ENCODE measurements around the gene ROBO1.
"Not testable (repeated sequence)": the region's sequence is repeated elsewhere in the genome, so short reads cannot be mapped to it uniquely, and the experiment has no call there.

ROBO1 gene

DNA sequence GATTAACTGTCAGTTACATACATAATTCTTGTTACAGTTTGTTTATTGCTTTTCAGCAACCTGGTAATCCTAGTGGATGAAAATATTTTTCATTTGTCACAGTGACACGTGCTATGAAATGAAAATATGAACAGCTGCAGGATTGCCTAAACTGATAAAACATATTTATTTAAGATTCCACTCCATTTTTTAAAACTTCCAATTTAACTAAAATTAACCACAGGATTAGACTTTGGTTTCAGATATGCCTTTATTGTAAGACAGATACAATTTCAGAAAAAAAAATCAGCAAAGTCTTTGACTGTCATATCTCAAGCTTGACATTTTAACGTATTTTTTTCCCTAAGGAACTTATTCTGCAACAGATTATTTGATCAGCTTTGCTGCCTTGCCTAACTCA, 550.7 kb downstream of the ROBO1 start:
- no peak for DNase-seq

DNA sequence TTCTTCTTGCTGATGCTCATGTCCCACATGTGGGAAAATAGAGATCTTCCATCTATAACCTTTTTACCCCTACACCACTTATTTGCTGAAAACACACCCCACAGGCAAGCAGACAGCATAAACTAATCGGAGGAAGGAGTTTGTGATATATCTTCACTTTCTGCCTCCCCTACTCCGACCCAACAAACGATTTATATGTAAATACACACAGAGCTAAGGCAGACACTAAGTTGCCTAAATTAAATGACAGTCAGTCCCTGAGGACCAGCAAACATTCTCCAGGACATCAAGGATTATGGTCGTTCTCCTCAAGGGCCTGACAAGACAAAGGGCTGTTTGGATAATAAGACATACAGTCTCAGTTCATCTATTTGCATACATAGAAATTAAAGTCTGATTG, 552.5 kb downstream of the ROBO1 start:
- no peak for DNase-seq

DNA sequence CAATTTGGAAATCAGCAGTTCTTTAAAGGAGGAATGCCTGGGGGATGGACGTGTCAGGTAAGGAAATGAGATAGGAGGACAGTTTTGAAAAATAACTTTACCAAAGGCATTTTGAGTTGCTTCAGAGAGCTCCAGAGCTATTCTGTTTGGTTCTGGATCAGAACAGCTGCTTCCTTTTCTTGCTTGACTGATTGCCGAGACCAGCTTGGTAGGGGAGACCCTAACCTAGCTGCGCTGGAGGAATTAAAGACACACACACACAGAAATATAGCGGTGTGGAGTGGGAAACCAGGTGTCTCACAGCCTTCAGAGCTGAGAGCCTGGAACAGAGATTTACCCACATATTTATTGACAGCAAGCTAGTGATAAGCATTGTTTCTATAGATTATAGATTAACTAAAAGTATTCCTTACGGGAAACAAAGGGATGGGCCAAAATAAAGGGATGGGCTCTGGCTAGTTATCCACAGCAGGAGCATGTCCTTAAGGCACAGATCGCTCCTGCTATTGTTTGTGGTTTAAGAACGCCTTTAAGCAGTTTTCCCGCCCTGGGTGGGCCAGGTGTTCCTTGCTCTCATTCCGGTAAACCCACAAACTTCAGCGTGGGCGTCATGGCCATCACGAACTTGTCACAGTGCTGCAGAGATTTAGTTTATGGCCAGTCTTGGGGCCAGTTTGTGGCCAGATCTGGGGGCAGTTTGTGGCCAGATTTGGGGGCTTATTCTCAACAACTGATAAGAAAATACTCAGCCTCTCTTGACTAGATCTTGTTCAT, 556.0 kb downstream of the ROBO1 start:
- DNase-seq, result no peak

DNA sequence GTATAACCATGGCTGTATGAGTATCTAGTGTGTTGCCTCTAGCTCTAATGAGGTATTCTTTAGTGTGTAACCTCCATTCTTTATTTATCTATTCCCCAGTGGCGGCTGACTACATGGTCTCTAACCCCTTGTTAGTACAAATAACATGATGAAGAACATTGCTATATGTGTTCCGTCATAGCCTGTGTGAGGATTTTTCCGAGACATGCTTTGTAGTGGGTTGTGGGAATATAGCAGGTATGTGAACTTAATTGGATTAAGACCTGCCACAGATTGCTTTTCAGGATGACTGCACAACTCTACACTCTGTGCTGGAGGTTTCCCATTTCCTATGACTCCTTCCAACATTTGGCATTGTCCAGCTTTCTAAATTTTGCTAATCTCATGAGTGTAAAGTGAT, 563.4 kb downstream of the ROBO1 start:
- peak; percentile 80 for DNase-seq

DNA sequence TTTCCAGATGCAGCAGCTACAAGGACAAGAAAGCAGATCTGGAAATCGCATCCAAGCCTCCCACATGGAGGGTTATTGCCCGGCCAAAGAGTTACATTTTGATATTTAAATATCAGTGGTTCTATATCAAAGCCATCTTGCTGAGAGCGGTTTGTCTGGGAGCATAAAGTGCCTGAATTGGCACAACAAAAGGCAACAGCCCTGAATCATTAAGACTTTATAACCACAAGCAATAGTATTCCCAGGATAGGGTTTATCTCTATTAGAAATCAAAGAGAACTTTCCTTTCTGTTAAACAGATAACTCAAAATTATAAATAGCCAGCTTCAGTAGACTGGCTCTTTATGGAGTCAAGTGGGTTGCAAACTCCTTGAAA, 564.7 kb downstream of the ROBO1 start:
- no peak for DNase-seq

DNA sequence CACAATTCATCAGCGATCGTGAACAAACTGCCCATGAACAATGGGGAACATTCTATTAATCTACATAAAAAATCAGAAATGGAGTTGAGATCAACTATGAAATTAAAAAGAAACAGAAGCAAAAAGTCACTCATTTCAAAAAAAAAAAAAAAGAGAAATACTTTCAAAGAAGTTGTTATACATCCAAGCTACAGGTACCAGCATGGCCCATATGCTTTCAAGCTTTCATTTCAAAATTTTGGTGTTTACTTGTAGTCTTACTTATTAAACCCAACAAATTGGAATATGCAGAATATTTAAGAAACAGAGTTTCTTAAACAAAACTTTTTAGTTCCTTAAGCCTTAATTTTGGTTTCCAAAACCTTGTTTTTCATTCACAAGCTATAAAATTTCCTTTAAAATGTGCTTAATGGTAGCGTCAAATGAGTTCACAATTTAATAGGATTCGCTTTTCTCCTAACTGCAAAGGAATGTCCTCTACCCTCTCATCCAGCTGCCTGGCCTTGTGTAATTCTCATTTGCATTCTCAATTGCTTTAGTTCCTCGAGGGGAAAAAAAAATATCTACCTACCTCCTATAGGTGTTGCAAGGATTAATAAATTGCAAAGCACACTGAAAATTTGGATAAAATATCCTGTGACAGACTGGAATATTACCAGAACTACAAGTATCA, 565.2 kb downstream of the ROBO1 start:
- no peak for DNase-seq

DNA sequence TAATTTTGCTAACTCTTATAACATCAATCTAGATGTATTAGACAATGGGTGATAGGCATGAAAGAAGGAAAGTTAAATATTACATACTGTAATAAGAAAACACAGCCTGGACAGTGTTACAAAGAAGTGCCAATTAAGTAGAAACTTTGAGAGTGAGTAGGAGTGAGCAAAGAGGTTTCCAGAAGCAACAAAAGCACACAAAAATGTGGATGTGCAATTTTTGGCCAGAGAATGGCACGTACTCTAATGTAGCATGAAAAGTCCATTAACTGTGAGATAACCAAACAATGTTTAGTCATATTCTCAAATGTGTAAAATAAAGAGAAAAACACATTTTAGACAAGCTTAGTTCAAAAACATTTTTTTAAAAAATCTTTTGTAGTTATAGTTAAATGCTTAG, 567.3 kb downstream of the ROBO1 start:
- no peak for DNase-seq

DNA sequence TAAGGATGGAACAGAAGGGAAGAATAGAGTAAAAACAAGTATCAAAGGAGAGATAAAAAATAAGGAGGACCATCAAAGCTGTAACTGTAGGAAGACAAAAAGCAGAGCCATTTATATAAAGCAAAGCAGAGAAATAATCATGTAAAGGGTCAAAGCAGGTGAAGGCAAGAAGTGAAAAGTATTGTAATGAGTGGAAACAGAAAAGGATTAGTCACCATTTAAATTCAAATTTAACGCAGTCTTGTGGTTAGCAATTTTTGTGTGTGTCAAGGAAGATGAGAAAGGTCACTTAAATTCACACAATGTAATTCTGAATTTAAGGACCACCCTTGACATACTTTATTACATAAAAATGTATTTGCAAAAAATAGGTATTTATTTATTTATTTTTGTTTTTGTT, 567.8 kb downstream of the ROBO1 start:
- no peak for DNase-seq

DNA sequence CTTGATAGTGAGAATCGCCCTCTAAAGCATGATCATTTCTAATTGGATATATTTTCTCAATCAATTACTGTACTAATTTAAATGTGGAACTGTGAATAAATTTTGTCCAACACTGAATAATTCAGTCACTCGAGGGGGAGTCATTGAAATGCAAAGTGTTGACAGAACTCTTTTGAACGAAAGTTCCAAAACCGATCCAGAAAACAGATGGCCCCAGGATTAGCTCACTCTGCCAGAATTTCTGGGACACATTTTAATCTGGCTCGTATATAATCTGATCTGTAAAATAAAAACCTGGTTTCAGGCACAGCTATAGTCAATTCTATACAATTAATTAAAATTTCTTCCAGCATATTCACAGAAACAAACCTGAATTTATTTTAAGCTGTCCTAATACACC, 580.4 kb downstream of the ROBO1 start:
- peak; percentile 49 for DNase-seq

DNA sequence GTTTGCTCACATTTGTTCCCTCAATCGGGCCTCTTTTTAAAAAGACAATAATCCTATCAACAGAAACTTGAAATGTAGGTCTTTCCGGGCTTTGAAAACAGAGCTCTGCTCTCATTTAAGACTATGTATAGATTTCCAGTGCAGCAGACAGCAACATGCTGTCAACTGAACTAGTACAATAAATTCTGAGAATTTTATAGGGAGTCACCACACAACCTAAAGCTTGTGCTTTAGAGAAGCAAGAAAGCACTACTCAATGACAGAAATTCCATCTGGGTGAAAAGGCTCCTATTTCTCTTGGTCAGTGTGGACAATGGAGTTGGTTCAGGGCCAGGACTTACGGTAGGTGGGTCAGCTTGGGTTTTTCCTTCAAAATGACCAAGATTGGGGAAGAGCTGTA, 583.5 kb downstream of the ROBO1 start:
- no peak for DNase-seq

DNA sequence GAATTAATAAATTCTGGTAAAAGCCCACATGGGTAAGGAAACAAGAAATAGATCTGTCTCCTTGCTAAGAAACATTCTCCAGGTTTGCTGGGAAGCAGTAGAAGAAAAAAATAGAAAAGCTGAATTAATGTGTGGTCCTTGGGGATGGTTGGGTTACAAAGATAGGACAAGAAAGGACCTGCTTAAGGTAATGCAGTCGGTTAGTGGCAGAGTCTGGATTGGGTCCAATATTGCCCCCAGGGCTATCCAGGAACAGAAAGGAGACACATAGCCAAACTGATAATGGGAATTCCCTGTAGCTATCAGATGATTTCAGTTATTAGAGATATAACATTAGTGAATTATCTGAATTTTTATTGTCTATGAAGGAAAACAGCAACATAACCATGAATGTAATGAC, 584.3 kb downstream of the ROBO1 start:
- no peak for DNase-seq

DNA sequence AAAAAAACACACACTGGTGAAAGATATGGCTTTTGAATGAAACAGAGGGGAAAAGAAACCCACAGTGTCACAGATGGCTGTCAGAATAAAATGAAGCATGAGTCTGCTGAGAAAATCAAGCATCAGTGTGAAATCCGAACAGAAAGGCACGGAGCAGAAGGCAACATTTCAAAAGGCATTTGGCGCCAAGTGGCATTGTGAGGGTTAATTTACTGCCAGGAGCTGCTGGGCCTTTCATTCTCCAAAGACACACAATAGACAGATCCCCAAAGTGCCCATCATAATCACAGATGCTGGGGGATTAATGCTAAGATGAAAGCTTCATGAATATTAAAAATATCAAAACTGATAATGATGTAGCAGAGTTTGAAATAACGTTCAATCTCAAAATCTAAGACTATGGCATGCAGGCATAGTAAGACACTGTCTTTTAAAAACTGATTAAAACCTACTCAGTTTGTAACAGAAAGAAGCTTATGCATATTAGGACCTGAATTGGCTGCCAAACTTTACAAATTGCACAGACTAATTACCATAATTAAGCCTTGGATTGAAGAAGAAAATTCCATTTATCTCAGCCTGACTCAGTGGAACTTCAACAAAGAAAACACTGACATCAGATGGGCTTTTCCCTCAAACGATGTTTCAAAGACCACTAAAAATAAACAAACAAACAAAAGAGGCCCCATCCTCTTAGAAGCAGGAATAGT, 589.2 kb downstream of the ROBO1 start:
- peak; percentile 79 for DNase-seq

DNA sequence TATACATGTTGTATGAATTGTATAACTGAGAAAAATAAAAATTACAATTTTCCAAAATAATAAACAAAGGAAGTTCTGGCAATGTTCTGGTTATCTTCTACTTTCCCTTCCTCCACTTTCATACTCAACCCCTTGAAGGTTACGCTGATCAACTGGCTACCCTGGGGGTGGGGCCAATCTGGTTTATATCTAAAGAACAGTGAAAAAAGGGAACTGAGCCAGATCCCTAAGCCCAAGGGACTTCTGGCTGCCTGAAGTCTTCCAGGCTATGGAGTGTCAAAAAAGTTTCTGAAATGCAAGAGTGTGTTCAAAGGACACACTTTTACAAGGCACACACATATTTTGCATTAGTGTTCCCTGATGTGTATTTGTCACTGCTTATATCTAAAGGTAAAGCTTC, 591.9 kb downstream of the ROBO1 start:
- DNase-seq, result no peak

DNA sequence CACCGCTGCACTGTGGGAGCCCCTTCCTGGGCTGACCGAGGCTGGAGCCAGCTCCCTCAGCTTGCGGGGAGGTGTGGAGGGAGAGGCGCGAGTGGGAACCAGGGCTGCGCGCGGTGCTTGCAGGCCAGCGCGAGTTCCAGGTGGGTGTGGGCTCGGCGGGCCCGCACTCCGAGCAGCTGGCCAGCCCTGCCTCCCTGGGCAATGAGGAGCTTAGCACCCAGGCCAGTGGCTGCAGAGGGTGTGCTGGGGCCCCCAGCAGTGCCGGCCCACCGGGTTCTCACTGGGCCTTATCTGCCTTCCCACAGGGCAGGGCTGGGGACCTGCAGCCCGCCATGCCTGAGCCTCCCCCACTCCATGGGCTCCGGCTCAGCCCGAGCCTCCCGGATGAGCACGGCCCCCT, 594.5 kb downstream of the ROBO1 start:
- not testable (repeated sequence) for DNase-seq

DNA sequence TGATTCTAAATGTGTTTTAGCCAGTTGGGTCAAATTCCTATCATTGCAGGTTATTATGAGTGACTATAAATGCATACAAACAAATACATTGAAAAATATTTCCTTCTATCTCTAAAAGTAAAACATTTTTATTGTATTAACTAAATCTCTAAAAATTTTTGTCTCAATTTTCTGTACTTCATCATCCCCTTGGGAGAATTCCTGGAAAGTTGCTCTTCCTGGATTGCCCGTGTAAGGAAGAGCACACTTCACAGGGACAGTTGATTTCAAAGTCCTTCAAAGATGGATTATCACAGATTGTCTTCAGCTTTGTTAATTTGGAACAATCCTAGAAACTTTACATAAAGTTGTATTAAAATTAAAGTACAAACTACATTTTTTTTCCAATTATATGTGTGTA, 595.6 kb downstream of the ROBO1 start:
- no peak for DNase-seq

DNA sequence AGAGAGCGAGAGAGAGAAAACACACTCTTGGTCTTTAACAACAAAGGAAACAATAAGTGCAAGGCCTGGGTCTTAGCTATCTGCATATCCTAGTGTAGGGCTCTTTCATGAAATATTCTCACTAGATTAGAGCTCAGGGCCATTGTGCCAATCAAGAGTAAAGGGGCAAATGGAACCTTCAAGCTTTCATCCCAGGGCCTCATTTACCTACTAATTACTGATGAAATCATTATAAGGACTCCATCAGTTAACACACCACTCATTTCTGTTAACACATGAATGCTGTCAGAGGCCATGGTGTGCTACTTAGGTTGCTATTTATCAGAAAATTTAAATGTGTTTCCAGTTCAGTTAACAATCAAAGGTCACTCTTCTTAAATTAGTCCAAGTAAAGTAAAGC, 597.8 kb downstream of the ROBO1 start:
- DNase-seq, result no peak

DNA sequence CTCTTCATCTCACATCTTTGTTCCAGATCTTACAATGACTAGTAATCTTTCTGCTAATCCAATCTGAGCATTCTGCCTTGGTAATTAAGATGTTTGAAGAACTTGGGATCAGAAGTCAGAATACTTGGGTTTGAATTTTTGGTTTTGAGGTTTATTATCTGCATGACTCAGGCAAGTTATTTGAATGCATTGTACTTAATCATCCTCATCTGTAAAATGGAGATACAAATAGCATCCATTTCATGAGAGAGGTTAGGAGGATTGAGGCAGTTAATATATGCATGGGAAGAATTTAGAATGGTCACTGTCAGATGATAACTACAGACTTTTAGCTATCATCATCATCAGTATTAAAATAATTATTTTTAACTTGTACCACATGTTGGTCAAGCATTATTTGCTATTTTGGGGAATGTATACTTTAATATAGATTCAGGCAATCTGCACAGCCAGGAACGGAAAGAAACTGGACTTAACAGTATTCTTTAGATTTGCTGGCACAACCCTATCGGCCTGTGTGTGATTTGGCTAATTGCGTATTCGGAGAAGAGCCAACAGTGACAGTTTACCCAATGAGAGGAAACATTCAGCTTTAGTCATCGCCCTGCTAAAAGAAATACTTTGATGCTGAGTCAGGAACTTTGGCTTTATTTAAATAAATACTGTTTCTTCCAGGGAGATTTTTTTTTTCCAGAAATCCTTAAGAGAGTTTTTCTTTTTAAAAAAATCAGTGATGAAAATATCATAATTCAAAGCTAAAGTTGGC, 600.0 kb downstream of the ROBO1 start:
- no peak for DNase-seq

DNA sequence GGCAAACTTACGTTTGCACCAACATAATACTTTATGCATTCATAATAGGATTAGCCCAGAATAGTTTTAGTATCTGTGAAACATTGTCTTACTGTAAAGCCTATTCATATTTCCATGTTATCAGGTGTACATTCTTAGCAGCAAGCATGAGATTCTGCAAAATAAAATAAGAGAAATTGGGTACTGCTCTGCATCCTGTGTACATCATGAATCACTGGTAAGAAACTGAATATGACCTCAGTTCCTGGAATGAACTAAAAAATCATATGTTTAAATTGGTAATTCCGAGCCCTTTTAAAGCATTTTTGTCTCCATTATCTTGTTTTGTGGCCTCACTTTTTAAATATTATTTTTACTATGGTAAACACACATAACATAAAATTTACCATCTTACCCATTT, 605.1 kb downstream of the ROBO1 start:
- no peak for DNase-seq

DNA sequence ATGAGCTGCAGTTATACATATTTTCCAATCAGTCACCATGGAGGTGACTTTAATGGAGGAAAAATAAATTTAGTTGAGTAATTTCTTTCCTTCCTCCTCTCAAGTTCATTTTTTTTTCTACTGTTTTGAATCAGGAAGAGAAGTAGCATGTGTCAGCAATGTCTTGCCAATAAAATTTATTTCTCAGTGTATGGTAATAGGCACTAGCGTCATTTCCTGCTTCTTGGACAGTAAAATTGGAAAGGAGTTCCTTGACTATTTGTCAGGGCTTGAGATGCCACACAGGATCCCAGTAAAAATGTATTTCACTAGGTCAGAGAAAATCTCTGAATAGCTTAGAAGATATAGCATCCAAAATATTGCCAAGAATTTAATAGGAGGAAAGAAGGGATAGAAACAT, 605.9 kb downstream of the ROBO1 start:
- no peak for DNase-seq

DNA sequence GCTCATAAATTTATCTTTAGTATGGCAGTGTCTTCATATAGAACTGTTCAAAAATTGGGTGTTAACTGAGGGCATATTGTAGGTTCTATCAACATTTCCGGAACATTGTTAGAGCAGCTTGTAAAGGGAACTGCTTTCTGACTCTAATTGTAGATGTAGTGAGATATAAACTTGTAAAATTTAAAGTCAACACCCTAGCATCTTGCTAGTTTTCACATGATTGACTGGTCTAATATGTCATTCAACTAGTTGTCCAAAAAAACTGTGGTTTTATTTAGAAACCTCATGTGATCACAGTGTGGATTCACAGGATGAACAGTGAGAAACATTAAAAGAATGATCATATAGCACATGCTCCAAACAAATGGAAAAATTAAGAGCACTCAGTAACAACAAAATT, 607.4 kb downstream of the ROBO1 start:
- no peak for DNase-seq

DNA sequence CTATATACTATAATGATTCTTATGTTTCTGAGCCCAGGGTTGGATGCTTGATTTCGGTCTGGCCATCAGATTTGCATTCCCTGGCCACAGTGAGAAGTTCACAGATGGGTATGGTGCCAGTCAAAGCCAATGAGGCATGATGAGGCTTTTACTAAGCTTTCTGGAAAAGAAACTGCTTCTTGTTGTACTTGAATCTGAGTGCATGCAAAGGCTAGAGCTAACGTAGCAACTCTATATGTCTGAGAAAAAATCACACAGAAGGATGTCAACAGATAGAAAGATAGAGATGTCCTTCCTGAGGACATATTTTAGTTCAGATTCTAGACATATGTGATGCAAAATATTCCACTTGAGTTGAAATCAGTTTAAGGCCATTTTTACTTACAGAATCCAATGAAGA, 608.1 kb downstream of the ROBO1 start:
- no peak for DNase-seq

DNA sequence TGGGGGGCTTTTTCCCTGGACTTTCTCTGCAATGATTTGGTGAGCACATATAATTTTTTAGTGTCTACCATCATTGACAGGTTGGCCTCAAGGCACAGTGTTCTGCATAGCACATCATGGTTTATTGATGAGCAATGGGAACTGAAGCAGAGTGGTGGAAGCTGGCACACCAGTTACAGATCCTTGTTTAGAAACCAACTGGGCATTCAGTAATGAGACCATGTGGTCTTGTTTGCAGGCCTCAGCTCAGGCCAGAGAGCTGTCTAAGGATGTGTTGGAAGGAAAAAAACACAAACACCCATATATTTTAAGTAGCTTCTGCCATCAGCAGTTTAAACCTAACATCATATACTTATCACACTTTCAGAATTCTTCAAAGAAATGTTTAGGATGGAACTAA, 610.6 kb downstream of the ROBO1 start:
- DNase-seq, result no peak

DNA sequence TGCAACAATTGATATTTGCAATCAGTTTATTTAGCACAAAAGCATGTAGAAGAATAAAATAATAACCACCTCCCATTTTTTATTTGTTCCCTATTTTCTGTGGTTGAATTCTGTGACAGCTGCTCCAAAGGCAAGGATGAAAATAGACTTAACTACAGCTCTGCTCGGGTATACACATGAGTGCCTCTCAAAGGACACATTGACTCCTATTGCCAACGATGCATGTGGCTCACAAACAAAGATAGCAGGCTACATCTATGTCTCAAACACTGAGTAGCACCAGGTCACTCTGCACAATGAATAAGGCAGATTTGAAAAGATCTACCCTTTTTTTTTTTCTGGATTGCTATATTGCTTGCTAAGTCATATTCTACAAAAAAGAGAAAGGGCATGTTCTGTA, 612.9 kb downstream of the ROBO1 start:
- no peak for DNase-seq

DNA sequence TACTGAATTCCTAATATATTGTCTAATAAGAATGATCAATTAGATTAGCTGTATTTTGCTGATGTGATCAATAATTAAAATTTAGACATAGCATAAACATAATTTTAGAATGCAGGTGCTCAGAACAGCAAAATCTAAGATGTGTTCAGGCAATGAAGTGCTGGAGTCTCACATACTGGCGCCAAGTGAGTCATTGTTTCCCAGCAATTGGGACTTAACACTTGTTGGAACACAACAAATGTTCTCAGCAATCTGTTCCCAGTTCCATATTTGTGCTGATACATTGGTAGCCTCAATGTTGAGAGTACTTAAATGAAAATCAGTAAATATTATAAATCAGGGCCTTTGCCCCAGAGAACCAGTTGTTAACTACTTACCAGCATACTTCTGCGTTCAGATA, 619.0 kb downstream of the ROBO1 start:
- DNase-seq, result no peak
